ENCODE data around the gene DEFB131B.

Gene DEFB131B

GRCh38 chr11:71933141-71933933, 55.1 kb downstream of the DEFB131B start:
- Histone ChIP-seq H3K4me3 (ENCODE audit: severe bottlenecking) (no peak overlapping the region), H3K36me3 (ENCODE audit: low read depth) (no peaks in the 10 kb centered on the region), H3K4me1 (ENCODE audit: insufficient read depth, poor library complexity, severe bottlenecking) (no peaks in the 10 kb centered on the region), H3K27me3 (ENCODE audit: insufficient read depth, poor library complexity, severe bottlenecking) (no peaks in the 10 kb centered on the region), H3K27ac (ENCODE audit: poor library complexity, severe bottlenecking) (no peak overlapping the region), H3K9me3 (ENCODE audit: severe bottlenecking) (no peaks in the 10 kb centered on the region)
- TF ChIP-seq, protein P1, sequence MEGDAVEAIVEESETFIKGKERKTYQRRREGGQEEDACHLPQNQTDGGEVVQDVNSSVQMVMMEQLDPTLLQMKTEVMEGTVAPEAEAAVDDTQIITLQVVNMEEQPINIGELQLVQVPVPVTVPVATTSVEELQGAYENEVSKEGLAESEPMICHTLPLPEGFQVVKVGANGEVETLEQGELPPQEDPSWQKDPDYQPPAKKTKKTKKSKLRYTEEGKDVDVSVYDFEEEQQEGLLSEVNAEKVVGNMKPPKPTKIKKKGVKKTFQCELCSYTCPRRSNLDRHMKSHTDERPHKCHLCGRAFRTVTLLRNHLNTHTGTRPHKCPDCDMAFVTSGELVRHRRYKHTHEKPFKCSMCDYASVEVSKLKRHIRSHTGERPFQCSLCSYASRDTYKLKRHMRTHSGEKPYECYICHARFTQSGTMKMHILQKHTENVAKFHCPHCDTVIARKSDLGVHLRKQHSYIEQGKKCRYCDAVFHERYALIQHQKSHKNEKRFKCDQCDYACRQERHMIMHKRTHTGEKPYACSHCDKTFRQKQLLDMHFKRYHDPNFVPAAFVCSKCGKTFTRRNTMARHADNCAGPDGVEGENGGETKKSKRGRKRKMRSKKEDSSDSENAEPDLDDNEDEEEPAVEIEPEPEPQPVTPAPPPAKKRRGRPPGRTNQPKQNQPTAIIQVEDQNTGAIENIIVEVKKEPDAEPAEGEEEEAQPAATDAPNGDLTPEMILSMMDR (IDR thresholded peaks at IDR 0.05; ENCODE audit: poor library complexity, severe bottlenecking) = no peak
- ATAC-seq (ENCODE audit: low read depth) = no peak
- no peak for DNase-seq (ENCODE audit: low spot score)
